OCI-LY7 (cell line): ENCODE data around the gene FANCD2OS.

Source experiments
- EZH2phosphoT487 ChIP-seq: fragments of 200-600 bp; sonication (generic); IDR thresholded peaks from 2 replicates; pipeline ENCODE4 v1.6.1; 2018; ENCODE audit warnings: low read depth, borderline replicate concordance, mild to moderate bottlenecking, mixed run types, antibody characterized with exemption, low read length, moderate library complexity, mixed read lengths
- TF ChIP-seq, protein P1 (sequence below): fragments of 200-600 bp; sonication (generic); conservative IDR thresholded peaks from 2 replicates; pipeline ENCODE4 v1.5.1; 2014; ENCODE audit warnings: mild to moderate bottlenecking, antibody characterized with exemption, low read length, moderate library complexity, mixed read lengths

GRCh38 chr3:10155658-10156057, 47.6 kb upstream of the FANCD2OS start:
- TF ChIP-seq, protein P1, sequence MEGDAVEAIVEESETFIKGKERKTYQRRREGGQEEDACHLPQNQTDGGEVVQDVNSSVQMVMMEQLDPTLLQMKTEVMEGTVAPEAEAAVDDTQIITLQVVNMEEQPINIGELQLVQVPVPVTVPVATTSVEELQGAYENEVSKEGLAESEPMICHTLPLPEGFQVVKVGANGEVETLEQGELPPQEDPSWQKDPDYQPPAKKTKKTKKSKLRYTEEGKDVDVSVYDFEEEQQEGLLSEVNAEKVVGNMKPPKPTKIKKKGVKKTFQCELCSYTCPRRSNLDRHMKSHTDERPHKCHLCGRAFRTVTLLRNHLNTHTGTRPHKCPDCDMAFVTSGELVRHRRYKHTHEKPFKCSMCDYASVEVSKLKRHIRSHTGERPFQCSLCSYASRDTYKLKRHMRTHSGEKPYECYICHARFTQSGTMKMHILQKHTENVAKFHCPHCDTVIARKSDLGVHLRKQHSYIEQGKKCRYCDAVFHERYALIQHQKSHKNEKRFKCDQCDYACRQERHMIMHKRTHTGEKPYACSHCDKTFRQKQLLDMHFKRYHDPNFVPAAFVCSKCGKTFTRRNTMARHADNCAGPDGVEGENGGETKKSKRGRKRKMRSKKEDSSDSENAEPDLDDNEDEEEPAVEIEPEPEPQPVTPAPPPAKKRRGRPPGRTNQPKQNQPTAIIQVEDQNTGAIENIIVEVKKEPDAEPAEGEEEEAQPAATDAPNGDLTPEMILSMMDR: no peak
- no peak for TF ChIP-seq EZH2phosphoT487
